Thoracic aorta (tissue), 2 donors: ENCODE data around the gene MRPL49. TPM values are rescaled to one million over a fixed set of nuclear protein-coding genes. Genes with fewer than 3 reads are reported as not detected.

ENCODE experiments used
- ATAC-seq: fragments of 150-250 bp; one replicate; pipeline ENCODE4 v1.8.0; 2017; ENCODE audit warnings: low read depth; ENCODE audit not compliant: insufficient number of reproducible peaks, low FRiP score
- DNase-seq: peaks from one replicate; pipeline ENCODE4 v3.0.0-alpha.2; 2020; ENCODE audit warnings: low spot score
- H3K27ac ChIP-seq, 2 donors: fragments of 200-600 bp; sonication (generic); 1 replicate in 1 of 2; 2 replicates in 1 of 2; pipeline ENCODE4 v1.5.1; 2016; ENCODE audit warnings: mild to moderate bottlenecking in 2 of 2, moderate library complexity in 2 of 2
- H3K27me3 ChIP-seq: fragments of 200-600 bp; sonication (generic); replicated peaks from 2 replicates; pipeline ENCODE4 v1.6.0; 2016; ENCODE audit warnings: mild to moderate bottlenecking; ENCODE audit not compliant: insufficient read depth
- H3K36me3 ChIP-seq: fragments of 200-600 bp; sonication (generic); one replicate; pipeline ENCODE4 v1.5.1; 2016
- H3K4me1 ChIP-seq, 2 donors: fragments of 200-600 bp; sonication (generic); 1 replicate in 1 of 2; 2 replicates in 1 of 2; pipeline versions ENCODE4 v1.5.1 to v1.6.0; 2016; ENCODE audit warnings: low read depth in 2 of 2, mild to moderate bottlenecking in 1 of 2; ENCODE audit not compliant: control insufficient read depth in 1 of 2
- H3K4me3 ChIP-seq: fragments of 200-600 bp; sonication (generic); 2 replicates; pipeline ENCODE4 v1.5.1; 2016; ENCODE audit warnings: mild to moderate bottlenecking
- H3K9me3 ChIP-seq: fragments of 200-600 bp; sonication (generic); 2 replicates; pipeline ENCODE4 v1.5.1; 2016
- CTCF ChIP-seq: fragments of 200-600 bp; sonication (generic); IDR thresholded peaks from one replicate; pipeline ENCODE4 v1.5.1; 2019; ENCODE audit warnings: antibody characterized with exemption
- total RNA-seq, 2 donors: library from RNA; depleted of rRNA; stranded (reverse); fragments of >200 nt; gene quantifications; one replicate each; pipeline versions ENCODE4 v1.1.0 to v1.2.3, GENCODE V29; 2016

Gene MRPL49
- total RNA-seq, 2 donors from 2014 or later, result 44.6 to 61.1 TPM

- H3K4me3 ChIP-seq, result no peak overlapping the region
- H3K9me3 ChIP-seq, result no peaks in the 10 kb centered on the region
- no peak for DNase-seq
- H3K27ac ChIP-seq, result no peak overlapping the region
- peaks cover 53% of the 10 kb centered on the region for H3K36me3 ChIP-seq
- peaks cover 15 to 31% of the 10 kb centered on the region in 2 donors for H3K4me1 ChIP-seq
- no peak for TF ChIP-seq CTCF
- H3K27me3 ChIP-seq, result no peaks in the 10 kb centered on the region
- no peak for ATAC-seq
Observed at GRCh38 chr11:65131895-65132237, 9.7 kb downstream of the MRPL49 start.

- Histone ChIP-seq H3K4me1 (peaks cover 15 to 31% of the 10 kb centered on the region in 2 donors), H3K4me3 (peak overlapping the region; percentile 81), H3K36me3 (peaks cover 48% of the 10 kb centered on the region), H3K27me3 (no peaks in the 10 kb centered on the region), H3K27ac (no peak overlapping the region), H3K9me3 (no peaks in the 10 kb centered on the region)
- no peak for TF ChIP-seq CTCF
- no peak for DNase-seq
- no peak for ATAC-seq
Observed at GRCh38 chr11:65132238-65132987, 10.3 kb downstream of the MRPL49 start.

GRCh38 chr11:65132988-65133700, 11.0 kb downstream of the MRPL49 start:
- peak overlapping the region; percentile 81 for H3K4me3 ChIP-seq
- DNase-seq, result no peak
- H3K27me3 ChIP-seq, result no peaks in the 10 kb centered on the region
- no peak for ATAC-seq
- no peak for TF ChIP-seq CTCF
- peak overlapping the region; percentile 94 to 100 for H3K27ac ChIP-seq
- H3K9me3 ChIP-seq, result no peaks in the 10 kb centered on the region
- H3K4me1 ChIP-seq, result peaks cover 15 to 31% of the 10 kb centered on the region in 2 donors
- peaks cover 41% of the 10 kb centered on the region for H3K36me3 ChIP-seq

- no peak for TF ChIP-seq CTCF
- no peak for DNase-seq
- H3K4me3 ChIP-seq, result peak overlapping the region; percentile 81
- peak overlapping the region; percentile 94 to 100 for H3K27ac ChIP-seq
- H3K9me3 ChIP-seq, result no peaks in the 10 kb centered on the region
- peaks cover 36% of the 10 kb centered on the region for H3K36me3 ChIP-seq
- no peak for ATAC-seq
- H3K4me1 ChIP-seq, result peaks cover 15 to 31% of the 10 kb centered on the region in 2 donors
- no peaks in the 10 kb centered on the region for H3K27me3 ChIP-seq
Observed at GRCh38 chr11:65133724-65134123, 11.6 kb downstream of the MRPL49 start.

GRCh38 chr11:65134240-65134951, 12.3 kb downstream of the MRPL49 start, which contains the start of gene SYVN1:
Gene SYVN1, minus strand, starts transcription at chr11:65134519. Its CDS starts 918 bp downstream, at chr11:65133601.
- peak; percentile 91 for ATAC-seq
- Histone ChIP-seq H3K27me3 (no peaks in the 10 kb centered on the region), H3K4me1 (peaks cover 15 to 31% of the 10 kb centered on the region in 2 donors), H3K27ac (peak within 1 kb of the TSS; percentile 94 to 100), H3K4me3 (peak within 1 kb of the TSS; percentile 81), H3K36me3 (peaks cover 29% of the 10 kb centered on the region), H3K9me3 (no peaks in the 10 kb centered on the region)
- no peak for TF ChIP-seq CTCF
- DNase-seq, result peak; percentile 65
